ENCODE measurements around the gene DLX3.

GRCh38 chr17:49964303-49964768 is 30.7 kb downstream of the DLX3 start:
- TF ChIP-seq CTCF (IDR thresholded peaks at IDR 0.05) (no peak), POLR2A (IDR thresholded peaks at IDR 0.05) (no peak), EP300 (IDR thresholded peaks at IDR 0.05) (no peak)
